ENCODE measurements around the gene COX19.

Gene COX19

DNA sequence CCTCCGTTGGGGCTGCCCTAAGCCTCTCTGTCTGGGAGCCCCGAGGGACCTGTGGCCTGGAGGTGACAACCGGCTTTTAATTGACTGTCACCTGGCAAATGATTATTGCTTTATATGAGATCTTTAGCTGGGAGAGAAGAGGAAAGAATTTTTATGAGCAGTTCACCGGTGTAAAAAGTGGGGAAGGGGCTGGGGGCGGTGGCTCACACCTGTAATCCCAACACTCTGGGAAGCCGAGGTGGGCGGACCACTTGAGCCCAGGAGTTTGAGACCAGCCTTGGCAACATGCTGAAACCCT lies 2.6 kb upstream of the COX19 start:
- DNase-seq (ENCODE audit: low read depth), result no peak

DNA sequence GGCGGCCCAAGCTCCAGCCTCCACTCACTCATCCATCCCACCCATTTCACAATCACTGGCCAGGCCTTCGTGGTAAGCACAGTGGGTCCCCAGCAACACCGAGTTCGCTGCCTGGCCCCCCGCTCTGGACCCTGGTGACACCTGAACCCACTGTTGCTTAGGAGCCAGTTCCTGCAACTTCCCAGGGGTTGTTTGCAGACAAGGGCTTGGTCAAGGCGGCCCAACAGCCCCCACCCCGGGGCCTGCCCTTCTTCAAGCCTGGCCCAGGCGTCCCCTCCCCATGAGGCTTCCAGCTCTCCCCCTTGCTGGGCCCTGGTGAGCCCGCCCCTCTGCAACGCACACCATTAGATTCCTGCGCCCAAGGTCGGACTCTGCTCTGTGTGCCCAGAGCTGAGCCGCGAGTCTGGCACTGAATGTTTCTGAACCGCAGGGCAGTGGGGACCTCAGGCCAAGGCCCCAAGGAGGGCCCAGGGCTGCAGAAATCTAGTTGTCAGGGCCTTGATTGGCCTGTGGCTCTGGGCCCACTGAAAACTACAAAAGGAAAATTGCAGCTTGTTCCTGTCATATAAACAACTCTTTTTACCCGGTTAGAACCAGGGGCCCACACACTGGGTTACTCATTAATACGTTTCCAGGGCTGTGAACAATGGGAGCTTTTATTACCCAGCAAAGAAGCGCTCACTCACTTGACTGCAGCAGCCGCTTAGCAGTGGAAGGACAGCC lies 2.1 kb upstream of the COX19 start:
- no peak for DNase-seq (ENCODE audit: low read depth)

DNA sequence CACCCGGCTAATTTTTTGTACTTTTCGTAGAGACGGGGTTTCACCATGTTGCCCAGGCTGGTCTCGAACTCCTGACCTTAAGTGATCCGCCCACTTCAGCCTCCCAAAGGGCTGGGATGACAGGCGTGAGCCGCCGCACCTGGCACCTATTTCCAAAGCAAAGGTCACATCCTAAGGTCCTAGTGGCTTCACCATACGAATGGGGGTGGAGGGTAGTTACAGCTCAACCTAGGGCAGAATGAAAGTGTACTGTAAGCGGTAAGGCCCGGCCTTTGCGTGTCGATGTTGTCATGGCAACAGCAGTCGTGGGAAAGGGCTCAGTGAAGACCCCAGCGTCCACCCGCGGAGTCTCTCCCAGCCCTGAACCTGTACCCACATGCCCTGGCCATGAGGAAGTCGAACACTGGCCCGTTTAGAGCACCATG lies 1.6 kb upstream of the COX19 start:
- no peak for DNase-seq (ENCODE audit: low read depth)

GRCh38 chr7:975702-976473 lies 539 bp upstream of the COX19 start:
- DNase-seq (ENCODE audit: low read depth), result no peak

GRCh38 chr7:974172-974571 lies 1.2 kb downstream of the COX19 start:
- no peak for DNase-seq (ENCODE audit: low read depth)

GRCh38 chr7:973312-973711 lies 2.0 kb downstream of the COX19 start:
- no peak for DNase-seq (ENCODE audit: low read depth)

- no peak for DNase-seq (ENCODE audit: low read depth)
Measured at GRCh38 chr7:972676-973309, 2.6 kb downstream of the COX19 start.

DNA sequence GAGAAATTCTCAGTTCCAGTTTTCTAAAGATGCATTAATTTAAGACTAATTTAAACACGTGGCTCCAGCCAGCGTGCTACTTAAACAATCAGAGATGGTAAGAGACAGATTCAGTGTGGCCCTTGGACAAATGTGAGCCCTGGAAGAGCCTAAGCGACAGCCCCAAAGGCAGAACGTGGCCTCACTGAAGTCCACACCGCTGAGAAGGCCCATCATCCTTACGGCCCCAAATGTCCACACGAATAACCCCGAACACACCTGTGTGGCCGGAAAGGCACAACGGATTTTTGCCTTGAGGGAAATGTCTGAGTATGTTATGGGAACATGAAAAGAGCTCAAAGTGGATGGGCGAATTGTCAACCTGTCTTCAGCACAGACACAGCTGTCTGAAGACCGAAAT lies 3.2 kb downstream of the COX19 start:
- no peak for DNase-seq (ENCODE audit: low read depth)

DNA sequence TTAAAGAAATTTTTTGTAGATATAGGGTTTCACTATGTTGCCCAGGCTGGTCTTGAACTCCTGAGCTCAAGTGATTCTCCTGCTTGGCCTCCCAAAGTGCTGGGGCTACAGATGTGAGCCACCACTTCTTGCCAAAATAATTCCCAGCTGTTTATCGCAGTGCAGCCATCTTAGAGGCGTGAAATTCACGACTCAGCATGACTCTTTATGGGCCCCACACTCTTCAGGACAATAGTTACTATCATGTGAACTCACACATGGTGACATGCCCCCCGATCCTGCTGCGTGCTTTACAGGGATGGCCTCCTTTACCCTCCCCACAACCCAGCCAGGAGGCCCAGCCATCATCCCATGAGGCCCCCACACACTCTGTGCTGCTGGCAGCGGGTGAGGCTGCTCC lies 4.6 kb downstream of the COX19 start:
- no peak for DNase-seq (ENCODE audit: low read depth)

GRCh38 chr7:969403-969802 lies 5.9 kb downstream of the COX19 start:
- no peak for DNase-seq (ENCODE audit: low read depth)

GRCh38 chr7:968205-969105 lies 6.9 kb downstream of the COX19 start:
- DNase-seq (ENCODE audit: low read depth), result no peak

GRCh38 chr7:967361-968082 lies 7.8 kb downstream of the COX19 start:
- no peak for DNase-seq (ENCODE audit: low read depth)

- DNase-seq (ENCODE audit: low read depth), result no peak
Measured at GRCh38 chr7:966291-967069, 8.9 kb downstream of the COX19 start.

GRCh38 chr7:964401-965231 lies 10.7 kb downstream of the COX19 start:
- DNase-seq (ENCODE audit: low read depth), result peak; percentile 73

GRCh38 chr7:963236-964078 lies 11.9 kb downstream of the COX19 start:
- no peak for DNase-seq (ENCODE audit: low read depth)

- DNase-seq (ENCODE audit: low read depth), result no peak
Measured at GRCh38 chr7:962401-963081, 12.8 kb downstream of the COX19 start.

DNA sequence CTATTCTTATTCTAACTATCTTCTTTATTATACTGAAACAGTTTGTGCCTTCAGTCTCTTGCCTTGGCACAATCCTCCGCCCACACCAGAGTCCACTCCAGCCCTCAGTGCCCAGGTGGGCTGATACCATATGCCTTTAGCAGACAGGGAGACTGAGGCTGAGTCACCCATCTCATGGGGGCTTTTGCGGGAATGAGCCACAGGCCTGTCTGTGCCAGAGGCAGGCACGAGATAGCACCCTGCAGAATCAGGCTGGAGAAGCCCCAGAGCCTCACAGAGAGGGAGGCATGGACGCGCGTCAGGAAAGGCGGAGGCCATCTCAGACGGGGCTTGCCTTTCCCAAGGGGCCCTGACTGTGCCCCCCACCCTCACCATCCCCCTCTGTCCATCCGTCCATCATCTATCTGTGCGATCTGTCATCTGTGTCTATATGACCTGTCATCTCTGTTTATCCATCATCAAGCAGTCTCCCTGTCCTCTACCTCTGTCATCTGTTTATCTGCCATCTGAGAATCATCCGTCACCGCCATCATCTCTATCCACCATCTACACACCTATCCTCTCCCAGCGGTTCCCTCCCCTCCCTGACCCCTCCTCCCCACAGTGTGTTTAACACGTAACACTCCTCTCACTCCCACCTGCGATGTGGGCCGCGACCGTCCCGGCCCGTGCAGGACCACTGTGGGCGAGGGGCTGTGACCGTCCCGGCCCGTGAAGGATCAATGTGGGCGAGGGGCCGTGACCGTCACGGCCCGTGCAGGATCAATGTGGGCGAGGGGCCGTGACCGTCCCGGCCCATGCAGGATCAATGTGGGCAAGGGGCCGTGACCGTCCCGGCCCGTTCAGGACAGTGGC lies 13.6 kb downstream of the COX19 start:
- DNase-seq (ENCODE audit: low read depth), result no peak

All from GM04504 (cell line).